ENCODE data around the gene WIPI1.

GRCh38 chr17:68460146-68460545 lies 2.9 kb upstream of the WIPI1 start:
- TF ChIP-seq CTCF (optimal IDR thresholded peaks at IDR 0.05 in 1 of 3, IDR thresholded peaks at IDR 0.05 in 1 of 3, conservative IDR thresholded peaks at IDR 0.05 in 1 of 3; ENCODE audit: extremely low read depth in 1 of 3, insufficient read depth in 2 of 3, low read length in 3 of 3) (no peak), EZH2 (IDR thresholded peaks at IDR 0.05; ENCODE audit: low read length) (no peak)

Measured in keratinocyte (primary cell).